GM23338 (cell line): Measurements from ENCODE around the gene AP3D1. TPM values are rescaled to one million over a fixed set of nuclear protein-coding genes. Genes with fewer than 3 reads are reported as not detected.
A peak's percentile ranks its signal among the peaks of the same experiment; 100 is the strongest.

Experiments used
- ATAC-seq: fragments of 200-7000 bp; cut with Tn5 transposase; 3 replicates; pipeline ENCODE4 v1.9.1; 2020
- DNase-seq: peaks from one replicate; pipeline ENCODE4 v3.0.0-alpha.2; 2015; ENCODE audit warnings: low spot score
- H2AFZ ChIP-seq: fragments of 200-600 bp; sonication (generic); 2 replicates; pipeline ENCODE4 v1.8.0; 2016; ENCODE audit warnings: antibody characterized with exemption, mild to moderate bottlenecking, moderate library complexity
- H3F3A ChIP-seq: fragments of 200-600 bp; sonication (generic); replicated peaks from 2 replicates; pipeline ENCODE4 v1.8.0; 2017; ENCODE audit warnings: antibody characterized with exemption, mixed run types, low read depth
- H3K27ac ChIP-seq: fragments of 200-600 bp; sonication (generic); 2 replicates; pipeline ENCODE4 v1.6.1; 2016; ENCODE audit warnings: low read depth
- H3K27me3 ChIP-seq: fragments of 200-600 bp; sonication (generic); 2 replicates; pipeline ENCODE4 v1.8.0; 2016; ENCODE audit warnings: mild to moderate bottlenecking, mixed run types, moderate library complexity; ENCODE audit not compliant: insufficient read depth
- H3K36me3 ChIP-seq: fragments of 200-600 bp; sonication (generic); 2 replicates; pipeline ENCODE4 v1.8.0; 2016; ENCODE audit warnings: mild to moderate bottlenecking; ENCODE audit not compliant: insufficient read depth
- H3K4me1 ChIP-seq: fragments of 200-600 bp; sonication (generic); 2 replicates; pipeline ENCODE4 v1.8.0; 2016; ENCODE audit warnings: mild to moderate bottlenecking, moderate library complexity; ENCODE audit not compliant: insufficient read depth
- H3K4me2 ChIP-seq: fragments of 200-600 bp; sonication (generic); 2 replicates; pipeline ENCODE4 v1.7.1; 2017; ENCODE audit warnings: mixed run types
- H3K4me3 ChIP-seq: fragments of 200-600 bp; sonication (generic); 2 replicates; pipeline ENCODE4 v1.6.1; 2016; ENCODE audit warnings: mixed run types
- H3K79me2 ChIP-seq: fragments of 200-600 bp; sonication (generic); replicated peaks from 2 replicates; pipeline ENCODE4 v1.8.0; 2017; ENCODE audit warnings: mild to moderate bottlenecking; ENCODE audit not compliant: insufficient read depth
- H3K9me2 ChIP-seq: fragments of 200-600 bp; sonication (generic); 2 replicates; pipeline ENCODE4 v1.8.0; 2017; ENCODE audit not compliant: insufficient read depth
- H4K20me1 ChIP-seq: fragments of 200-600 bp; sonication (generic); replicated peaks from 2 replicates; pipeline ENCODE4 v1.8.0; 2017; ENCODE audit warnings: mild to moderate bottlenecking; ENCODE audit not compliant: insufficient read depth
- H3K27ac Mint-ChIP-seq: 2 replicates; pipeline ENCODE4 v1.8.0; 2020; ENCODE audit warnings: inconsistent platforms, mild to moderate bottlenecking, moderate library complexity, mixed read lengths
- H3K27me3 Mint-ChIP-seq: 3 replicates; pipeline ENCODE4 v1.8.0; 2022; ENCODE audit warnings: low read depth, mild to moderate bottlenecking, moderate library complexity, mixed read lengths, inconsistent platforms; ENCODE audit not compliant: insufficient read depth, poor library complexity
- H3K36me3 Mint-ChIP-seq: 3 replicates; pipeline ENCODE4 v1.8.0; 2021; ENCODE audit warnings: low read depth, mild to moderate bottlenecking, inconsistent platforms, moderate library complexity, mixed read lengths
- H3K4me1 Mint-ChIP-seq: 3 replicates; pipeline ENCODE4 v1.8.0; 2020; ENCODE audit warnings: mild to moderate bottlenecking, inconsistent platforms, mixed read lengths
- H3K4me3 Mint-ChIP-seq: 3 replicates; pipeline ENCODE4 v1.8.0; 2021; ENCODE audit warnings: moderate library complexity, mild to moderate bottlenecking, inconsistent platforms, mixed read lengths
- H3K9me3 Mint-ChIP-seq: 3 replicates; pipeline ENCODE4 v1.8.0; 2020; ENCODE audit warnings: moderate library complexity, mild to moderate bottlenecking, inconsistent platforms, mixed read lengths
- CREB1 ChIP-seq: fragments of 250-450 bp; sonication (Bioruptor Pico); IDR thresholded peaks from 2 replicates; pipeline ENCODE4 v1.5.0; 2020; ENCODE audit warnings: low read depth, mild to moderate bottlenecking, moderate library complexity
- ETS1 ChIP-seq: IDR thresholded peaks from 2 replicates; pipeline ENCODE4 v1.6.1; 2016; ENCODE audit warnings: antibody characterized with exemption
- EZH2 ChIP-seq: fragments of 200-600 bp; sonication (generic); IDR thresholded peaks from one replicate; pipeline ENCODE4 v1.8.0; 2017; ENCODE audit warnings: antibody characterized with exemption, mild to moderate bottlenecking, low read depth; ENCODE audit not compliant: unreplicated experiment
- EZH2phosphoT487 ChIP-seq: fragments of 200-600 bp; sonication (generic); IDR thresholded peaks from one replicate; pipeline ENCODE4 v1.8.1; 2018; ENCODE audit warnings: antibody characterized with exemption; ENCODE audit not compliant: unreplicated experiment
- ZNF114 ChIP-seq: fragments of 250-450 bp; sonication (Bioruptor Pico); IDR thresholded peaks from 2 replicates; pipeline ENCODE4 v1.5.0; 2020; ENCODE audit warnings: mild to moderate bottlenecking, moderate library complexity
- ZNF331 ChIP-seq: fragments of 250-450 bp; sonication (Bioruptor Pico); IDR thresholded peaks from 2 replicates; pipeline ENCODE4 v1.5.0; 2020; ENCODE audit warnings: low read depth, mild to moderate bottlenecking, moderate library complexity
- polyA plus RNA-seq: library from polyadenylated mRNA; unstranded; fragments of >200 nt; fragmentation: Nextera tagmentation; extraction: Ambion mirVana; gene quantifications from 2 replicates; pipeline ENCODE4 v1.2.1, GENCODE V29; 2016
- total RNA-seq: library from RNA; depleted of rRNA; stranded (reverse); fragments of >200 nt; shearing (Covaris generic); gene quantifications from 2 replicates; pipeline ENCODE4 v1.2.3, GENCODE V29; 2014
- TF ChIP-seq, protein P1 (sequence below): fragments of 250-450 bp; sonication (Bioruptor Pico); IDR thresholded peaks from 2 replicates; pipeline ENCODE4 v1.5.0; 2020; ENCODE audit warnings: mild to moderate bottlenecking, moderate library complexity

AP3D1 gene
- total and polyA plus RNA-seq, 2 experiments from 2014 or later, result 101 to 236 TPM

GRCh38 chr19:2173767-2174577 lies 22.6 kb upstream of the AP3D1 start (continued):
- TF ChIP-seq, protein P1, sequence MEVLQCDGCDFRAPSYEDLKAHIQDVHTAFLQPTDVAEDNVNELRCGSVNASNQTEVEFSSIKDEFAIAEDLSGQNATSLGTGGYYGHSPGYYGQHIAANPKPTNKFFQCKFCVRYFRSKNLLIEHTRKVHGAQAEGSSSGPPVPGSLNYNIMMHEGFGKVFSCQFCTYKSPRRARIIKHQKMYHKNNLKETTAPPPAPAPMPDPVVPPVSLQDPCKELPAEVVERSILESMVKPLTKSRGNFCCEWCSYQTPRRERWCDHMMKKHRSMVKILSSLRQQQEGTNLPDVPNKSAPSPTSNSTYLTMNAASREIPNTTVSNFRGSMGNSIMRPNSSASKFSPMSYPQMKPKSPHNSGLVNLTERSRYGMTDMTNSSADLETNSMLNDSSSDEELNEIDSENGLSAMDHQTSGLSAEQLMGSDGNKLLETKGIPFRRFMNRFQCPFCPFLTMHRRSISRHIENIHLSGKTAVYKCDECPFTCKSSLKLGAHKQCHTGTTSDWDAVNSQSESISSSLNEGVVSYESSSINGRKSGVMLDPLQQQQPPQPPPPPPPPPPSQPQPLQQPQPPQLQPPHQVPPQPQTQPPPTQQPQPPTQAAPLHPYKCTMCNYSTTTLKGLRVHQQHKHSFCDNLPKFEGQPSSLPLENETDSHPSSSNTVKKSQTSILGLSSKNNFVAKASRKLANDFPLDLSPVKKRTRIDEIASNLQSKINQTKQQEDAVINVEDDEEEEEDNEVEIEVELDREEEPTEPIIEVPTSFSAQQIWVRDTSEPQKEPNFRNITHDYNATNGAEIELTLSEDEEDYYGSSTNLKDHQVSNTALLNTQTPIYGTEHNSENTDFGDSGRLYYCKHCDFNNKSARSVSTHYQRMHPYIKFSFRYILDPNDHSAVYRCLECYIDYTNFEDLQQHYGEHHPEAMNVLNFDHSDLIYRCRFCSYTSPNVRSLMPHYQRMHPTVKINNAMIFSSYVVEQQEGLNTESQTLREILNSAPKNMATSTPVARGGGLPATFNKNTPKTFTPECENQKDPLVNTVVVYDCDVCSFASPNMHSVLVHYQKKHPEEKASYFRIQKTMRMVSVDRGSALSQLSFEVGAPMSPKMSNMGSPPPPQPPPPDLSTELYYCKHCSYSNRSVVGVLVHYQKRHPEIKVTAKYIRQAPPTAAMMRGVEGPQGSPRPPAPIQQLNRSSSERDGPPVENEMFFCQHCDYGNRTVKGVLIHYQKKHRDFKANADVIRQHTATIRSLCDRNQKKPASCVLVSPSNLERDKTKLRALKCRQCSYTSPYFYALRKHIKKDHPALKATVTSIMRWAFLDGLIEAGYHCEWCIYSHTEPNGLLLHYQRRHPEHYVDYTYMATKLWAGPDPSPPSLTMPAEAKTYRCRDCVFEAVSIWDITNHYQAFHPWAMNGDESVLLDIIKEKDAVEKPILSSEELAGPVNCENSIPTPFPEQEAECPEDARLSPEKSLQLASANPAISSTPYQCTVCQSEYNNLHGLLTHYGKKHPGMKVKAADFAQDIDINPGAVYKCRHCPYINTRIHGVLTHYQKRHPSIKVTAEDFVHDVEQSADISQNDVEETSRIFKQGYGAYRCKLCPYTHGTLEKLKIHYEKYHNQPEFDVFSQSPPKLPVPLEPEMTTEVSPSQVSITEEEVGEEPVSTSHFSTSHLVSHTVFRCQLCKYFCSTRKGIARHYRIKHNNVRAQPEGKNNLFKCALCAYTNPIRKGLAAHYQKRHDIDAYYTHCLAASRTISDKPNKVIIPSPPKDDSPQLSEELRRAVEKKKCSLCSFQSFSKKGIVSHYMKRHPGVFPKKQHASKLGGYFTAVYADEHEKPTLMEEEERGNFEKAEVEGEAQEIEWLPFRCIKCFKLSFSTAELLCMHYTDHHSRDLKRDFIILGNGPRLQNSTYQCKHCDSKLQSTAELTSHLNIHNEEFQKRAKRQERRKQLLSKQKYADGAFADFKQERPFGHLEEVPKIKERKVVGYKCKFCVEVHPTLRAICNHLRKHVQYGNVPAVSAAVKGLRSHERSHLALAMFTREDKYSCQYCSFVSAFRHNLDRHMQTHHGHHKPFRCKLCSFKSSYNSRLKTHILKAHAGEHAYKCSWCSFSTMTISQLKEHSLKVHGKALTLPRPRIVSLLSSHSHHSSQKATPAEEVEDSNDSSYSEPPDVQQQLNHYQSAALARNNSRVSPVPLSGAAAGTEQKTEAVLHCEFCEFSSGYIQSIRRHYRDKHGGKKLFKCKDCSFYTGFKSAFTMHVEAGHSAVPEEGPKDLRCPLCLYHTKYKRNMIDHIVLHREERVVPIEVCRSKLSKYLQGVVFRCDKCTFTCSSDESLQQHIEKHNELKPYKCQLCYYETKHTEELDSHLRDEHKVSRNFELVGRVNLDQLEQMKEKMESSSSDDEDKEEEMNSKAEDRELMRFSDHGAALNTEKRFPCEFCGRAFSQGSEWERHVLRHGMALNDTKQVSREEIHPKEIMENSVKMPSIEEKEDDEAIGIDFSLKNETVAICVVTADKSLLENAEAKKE (CRISPR knock-in tag), result no peak
- TF ChIP-seq EZH2, result no peak
- TF ChIP-seq ETS1, result no peak
- TF ChIP-seq CREB1 (CRISPR knock-in tag), result no peak
- TF ChIP-seq ZNF331, result no peak

- Mint-ChIP-seq H3K4me3 (no peak overlapping the region), H3K9me3 (no peaks in the 10 kb centered on the region), H3K4me1 (peaks cover 30% of the 10 kb centered on the region), H3K27ac (peak overlapping the region; percentile 44; the same call in 1 of the 2 replicates), H3K36me3 (peaks cover 2% of the 10 kb centered on the region; the same call in 1 of the 3 replicates), H3K27me3 (peaks cover 14% of the 10 kb centered on the region)
- no peak for DNase-seq
- Histone ChIP-seq H3K79me2 (peaks cover 100% of the 10 kb centered on the region), H3K4me3 (no peak overlapping the region), H3K27me3 (no peaks in the 10 kb centered on the region), H3K27ac (0 out of 2 replicates have a peak overlapping the region, but pooled peaks have one; percentile 26), H3K36me3 (no peaks in the 10 kb centered on the region), H4K20me1 (peaks cover 48% of the 10 kb centered on the region), H2AFZ (no peak overlapping the region), H3K4me1 (peaks cover 19% of the 10 kb centered on the region), H3K9me2 (no peaks in the 10 kb centered on the region), H3K4me2 (no peak overlapping the region), H3F3A (peaks cover 27% of the 10 kb centered on the region; the same call in 1 of the 2 replicates)
- ATAC-seq, result no peak
- TF ChIP-seq EZH2phosphoT487 (no peak), ZNF331 (no peak), ZNF114 (no peak)
- TF ChIP-seq, protein P1 (CRISPR knock-in tag), result no peak
Observed at GRCh38 chr19:2173388-2173766, 22.0 kb upstream of the AP3D1 start.
